Naive thymus-derived CD4-positive, alpha-beta T cell (primary cell): ENCODE measurements around the gene NCOA4. TPM values are rescaled to one million over a fixed set of nuclear protein-coding genes. Genes with fewer than 3 reads are reported as not detected.
A peak's percentile ranks its signal among the peaks of the same experiment; 100 is the strongest.
"Not testable (repeated sequence)": the region's sequence is repeated elsewhere in the genome, so short reads cannot be mapped to it uniquely, and the experiment has no call there.

Source experiments
- ATAC-seq: fragments of 150-1000 bp; cut with Tn5 transposase; 2 replicates; pipeline ENCODE4 v1.10.0; 2021; ENCODE audit warnings: mild to moderate bottlenecking, moderate library complexity
- CTCF ChIA-PET: fragments of 350-600 bp; sonication (Branson Sonifier 250); formaldehyde crosslinking; loops from one replicate; lab custom pipeline; 2021; ENCODE audit warnings: antibody characterized with exemption; lab: Charles Lee
- POLR2A ChIA-PET: fragments of 350-600 bp; sonication (Branson Sonifier 250); formaldehyde crosslinking; loops from one replicate; lab custom pipeline; 2021; ENCODE audit warnings: antibody characterized with exemption, inconsistent platforms; lab: Charles Lee
- DNase-seq, 9 donors: peaks; one replicate each; pipeline versions ENCODE4 v3.0.0 to v3.0.0-alpha.2; 2020 to 2022; ENCODE audit warnings: mixed read lengths in 1 of 9
- H3K27ac ChIP-seq: one replicate; pipeline ENCODE4 v1.7.0; 2013; ENCODE audit warnings: mild to moderate bottlenecking, low read depth, low read length, moderate library complexity
- H3K27me3 ChIP-seq, 2 donors: one replicate each; pipeline ENCODE4 v1.7.0; 2013; ENCODE audit warnings: low read length in 2 of 2, mild to moderate bottlenecking in 2 of 2, moderate library complexity in 2 of 2; ENCODE audit not compliant: control insufficient read depth in 2 of 2, insufficient read depth in 2 of 2
- H3K36me3 ChIP-seq, 3 experiments: 1 replicate in 2 of 3; 2 replicates in 1 of 3; pipeline ENCODE4 v1.7.0; 2013; ENCODE audit warnings: low read length in 3 of 3, mild to moderate bottlenecking in 3 of 3, moderate library complexity in 1 of 3; ENCODE audit not compliant: insufficient read depth in 3 of 3, control insufficient read depth in 2 of 3
- H3K4me1 ChIP-seq, 2 donors: one replicate each; pipeline ENCODE4 v1.7.0; 2013; ENCODE audit warnings: low read length in 2 of 2, mild to moderate bottlenecking in 2 of 2, moderate library complexity in 1 of 2; ENCODE audit not compliant: control insufficient read depth in 2 of 2, insufficient read depth in 2 of 2
- H3K4me3 ChIP-seq: 2 replicates; pipeline ENCODE4 v1.7.0; 2013; ENCODE audit warnings: mild to moderate bottlenecking, low read length
- H3K9me3 ChIP-seq, 3 experiments: 1 replicate in 2 of 3; 2 replicates in 1 of 3; pipeline ENCODE4 v1.7.0; 2013; ENCODE audit warnings: low read length in 3 of 3; ENCODE audit not compliant: control insufficient read depth in 2 of 3
- H3K27ac Mint-ChIP-seq, 9 donors: one replicate each; pipeline ENCODE4 v1.8.0; 2020 to 2022; ENCODE audit warnings: mixed read lengths in 9 of 9, mild to moderate bottlenecking in 8 of 9, moderate library complexity in 5 of 9, inconsistent platforms in 2 of 9
- H3K27me3 Mint-ChIP-seq, 5 donors: one replicate each; pipeline ENCODE4 v1.8.0; 2021 to 2022; ENCODE audit warnings: mixed read lengths in 5 of 5, mild to moderate bottlenecking in 1 of 5
- H3K36me3 Mint-ChIP-seq, 5 donors: one replicate each; pipeline ENCODE4 v1.8.0; 2020 to 2022; ENCODE audit warnings: mixed read lengths in 5 of 5, mild to moderate bottlenecking in 3 of 5, inconsistent platforms in 1 of 5
- H3K4me1 Mint-ChIP-seq, 7 donors: one replicate each; pipeline ENCODE4 v1.8.0; 2020 to 2022; ENCODE audit warnings: mixed read lengths in 7 of 7, mild to moderate bottlenecking in 3 of 7, inconsistent platforms in 1 of 7
- H3K4me3 Mint-ChIP-seq, 10 donors: one replicate each; pipeline ENCODE4 v1.8.0; 2020 to 2022; ENCODE audit warnings: mild to moderate bottlenecking in 10 of 10, mixed read lengths in 10 of 10, moderate library complexity in 6 of 10, inconsistent platforms in 2 of 10
- H3K9me3 Mint-ChIP-seq, 11 donors: one replicate each; pipeline ENCODE4 v1.8.0; 2020 to 2022; ENCODE audit warnings: mixed read lengths in 11 of 11, mild to moderate bottlenecking in 4 of 11, inconsistent platforms in 1 of 11, moderate library complexity in 1 of 11
- intact Hi-C, 2 donors: fragments of 100-400 bp; cut with micrococcal nuclease; formaldehyde crosslinking; loops; one replicate each; pipeline ENCODE4 v1.15.1; 2023
- polyA plus RNA-seq, 2 donors: library from polyadenylated mRNA; unstranded; fragments of 300-500 nt; fragmentation: Illumina TruSeq; gene quantifications; one replicate each; pipeline ENCODE4 v1.2.3, GENCODE V29; 2021
- total RNA-seq, 6 experiments: library from RNA in 5 of 6; stranded (reverse) in 5 of 6; gene quantifications; 1 replicate in 5 of 6; 2 replicates in 1 of 6; pipeline ENCODE4 v1.2.3 and lab custom pipeline; 2021 to 2026

Gene NCOA4
- total and polyA plus RNA-seq, 7 experiments from 2014 or later = 54.6 to 181 (median 106) TPM

DNA sequence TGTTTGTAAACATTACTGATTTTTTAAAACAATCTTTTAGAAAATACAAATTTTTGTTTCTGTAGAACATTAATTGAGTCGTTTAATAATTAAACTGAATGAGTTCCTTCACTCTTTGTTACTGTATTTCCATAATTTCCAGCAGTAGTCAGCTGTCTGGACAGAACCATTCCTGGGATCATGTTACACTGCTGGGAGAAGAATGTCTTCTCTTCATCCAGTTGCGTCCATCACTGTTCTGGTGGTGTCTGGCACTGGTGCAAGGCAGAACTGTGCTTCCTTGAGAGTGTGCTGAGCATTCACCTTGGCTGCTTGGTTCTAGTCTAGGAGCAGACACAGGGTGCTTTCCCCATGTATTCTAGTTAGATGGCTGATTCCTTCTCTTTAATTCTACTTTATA lies 46.0 kb downstream of the NCOA4 start:
- H3K9me3 ChIP-seq, H3K27ac Mint-ChIP-seq, H3K4me1 ChIP-seq, intact Hi-C loops, H3K9me3 Mint-ChIP-seq, POLR2A ChIA-PET, H3K36me3 ChIP-seq, H3K27me3 ChIP-seq, CTCF ChIA-PET, ATAC-seq, DNase-seq, H3K4me3 Mint-ChIP-seq, H3K4me3 ChIP-seq, H3K27ac ChIP-seq, H3K27me3 Mint-ChIP-seq: not testable (repeated sequence)
- H3K36me3 Mint-ChIP-seq = peaks cover 0 to 14% (median 3%) of the 10 kb centered on the region in 5 donors
- H3K4me1 Mint-ChIP-seq = peaks cover 0 to 10% (median 6%) of the 10 kb centered on the region in 7 donors

GRCh38 chr10:45983538-45984186 lies 46.8 kb downstream of the NCOA4 start:
- H3K27ac ChIP-seq, H3K4me1 ChIP-seq, H3K4me3 ChIP-seq, H3K4me3 Mint-ChIP-seq, H3K9me3 ChIP-seq, POLR2A ChIA-PET, H3K27ac Mint-ChIP-seq, H3K27me3 ChIP-seq, H3K9me3 Mint-ChIP-seq, H3K36me3 ChIP-seq, H3K27me3 Mint-ChIP-seq: not testable (repeated sequence)
- intact Hi-C loops = loop anchor here (1.0 to 2.0 kb wide), 2 partner anchors 45 kb away; no protein-coding TSS in a partner anchor
- H3K4me1 Mint-ChIP-seq = peaks cover 0 to 14% (median 6%) of the 10 kb centered on the region in 7 donors
- DNase-seq (peak in 8 of 9 donors; percentile 27 to 62 (median 48)), ATAC-seq (peak; percentile 90)
- CTCF ChIA-PET = interaction anchor here (1.9 kb wide), 1 partner anchor 46 kb away, joined by 7 read pairs; no protein-coding TSS in a partner anchor
- H3K36me3 Mint-ChIP-seq = peaks cover 0 to 14% (median 3%) of the 10 kb centered on the region in 5 donors

DNA sequence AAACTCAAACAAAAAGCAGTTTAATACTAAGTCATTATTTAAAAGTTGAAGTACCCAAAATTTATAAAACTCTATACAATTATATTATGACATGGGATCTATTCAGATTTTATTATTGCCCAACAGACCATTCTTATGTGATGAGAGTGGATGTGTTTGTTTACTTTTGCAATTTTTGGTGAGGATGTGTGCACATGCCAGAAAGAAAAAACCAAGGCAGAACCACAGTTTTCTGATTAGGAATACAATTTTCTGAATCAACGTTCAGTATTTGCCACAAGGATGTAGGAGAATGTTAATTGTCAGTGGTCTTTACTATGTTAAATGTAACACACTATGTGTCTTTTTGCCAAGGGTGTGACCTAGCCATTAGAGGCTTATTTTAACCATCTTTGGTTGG lies 49.1 kb downstream of the NCOA4 start:
- peaks cover 0 to 12% (median 6%) of the 10 kb centered on the region in 7 donors for H3K4me1 Mint-ChIP-seq
- H3K27me3 Mint-ChIP-seq, ATAC-seq, H3K27ac Mint-ChIP-seq, CTCF ChIA-PET, H3K27ac ChIP-seq, H3K9me3 ChIP-seq, H3K27me3 ChIP-seq, H3K4me3 ChIP-seq, H3K36me3 ChIP-seq, DNase-seq, intact Hi-C loops, POLR2A ChIA-PET, H3K4me1 ChIP-seq, H3K4me3 Mint-ChIP-seq, H3K9me3 Mint-ChIP-seq: not testable (repeated sequence)
- peaks cover 0 to 11% (median 2%) of the 10 kb centered on the region in 5 donors for H3K36me3 Mint-ChIP-seq

GRCh38 chr10:45978554-45978953 lies 51.9 kb downstream of the NCOA4 start:
- H3K9me3 Mint-ChIP-seq, H3K4me3 Mint-ChIP-seq, H3K36me3 Mint-ChIP-seq, H3K4me1 ChIP-seq, POLR2A ChIA-PET, H3K9me3 ChIP-seq, DNase-seq, H3K27ac Mint-ChIP-seq, H3K27me3 ChIP-seq, H3K27ac ChIP-seq, CTCF ChIA-PET, H3K4me3 ChIP-seq, H3K36me3 ChIP-seq, ATAC-seq, H3K27me3 Mint-ChIP-seq: not testable (repeated sequence)
- H3K4me1 Mint-ChIP-seq = peaks cover 8 to 22% (median 21%) of the 10 kb centered on the region in 7 donors
- intact Hi-C loops = loop anchor here in 1 of 2 donors (10.0 kb wide), 1 partner anchor 384 kb away; no protein-coding TSS in a partner anchor

DNA sequence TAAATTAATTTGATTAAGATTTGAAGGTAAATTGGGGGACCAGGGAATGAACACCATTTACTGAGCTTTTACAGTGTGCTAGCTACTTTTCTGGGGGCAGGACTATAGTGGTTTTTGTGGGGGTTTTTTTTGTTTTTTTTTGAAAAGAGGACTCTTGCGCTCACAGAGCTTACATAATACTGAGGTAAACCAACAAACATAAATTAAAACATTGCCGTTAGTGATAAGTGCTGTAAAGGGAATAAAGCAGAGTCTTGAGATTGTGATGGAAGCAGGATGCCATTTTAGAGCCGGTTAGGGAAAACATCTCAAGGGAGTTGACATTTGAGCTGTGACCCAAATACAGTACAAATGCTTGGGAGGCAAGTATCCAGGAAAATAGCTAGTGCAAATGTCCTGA lies 56.4 kb downstream of the NCOA4 start:
- H3K4me1 ChIP-seq = peaks cover 0 to 13% of the 10 kb centered on the region in 2 donors
- ATAC-seq, H3K9me3 ChIP-seq, CTCF ChIA-PET, H3K36me3 ChIP-seq, POLR2A ChIA-PET, H3K27ac ChIP-seq, H3K27me3 ChIP-seq, H3K36me3 Mint-ChIP-seq, DNase-seq, H3K27me3 Mint-ChIP-seq, H3K4me3 ChIP-seq, H3K9me3 Mint-ChIP-seq: not testable (repeated sequence)
- intact Hi-C loops = loop anchor here in 1 of 2 donors (5.0 to 10.0 kb wide), 2 partner anchors 302 to 379 kb away; partner anchors contain the start of gene ZFAND4
- Mint-ChIP-seq H3K27ac (peak overlapping the region in 6 of 9 donors; percentile 23 to 92 (median 69)), H3K4me3 (peak overlapping the region; percentile 4 to 100 (median 97)), H3K4me1 (peaks cover 27 to 56% (median 42%) of the 10 kb centered on the region in 7 donors)

DNA sequence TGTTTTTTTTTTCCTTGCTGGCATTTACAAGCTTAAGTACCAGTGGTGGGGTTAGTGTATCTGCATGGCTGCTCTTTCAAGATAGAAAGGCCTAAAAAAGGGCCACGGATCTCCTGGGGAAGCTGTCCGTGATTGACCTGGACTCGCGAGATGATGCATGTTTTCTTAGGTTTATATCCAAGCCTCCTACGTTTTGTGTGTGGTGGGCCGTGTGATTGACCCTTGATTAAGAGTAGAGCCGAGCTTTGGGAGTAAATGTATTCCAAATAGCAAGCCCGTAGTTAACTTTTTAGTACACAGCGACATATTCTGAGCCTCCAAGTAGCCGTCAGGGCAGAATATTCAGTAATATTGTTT lies 57.6 kb downstream of the NCOA4 start:
- intact Hi-C loops = loop anchor here (1.0 to 10.0 kb wide), 4 partner anchors 58 to 378 kb away; partner anchors contain the start of genes NCOA4 (in 2 of the 2) and ZFAND4 (in 1 of the 2)
- not testable (repeated sequence) for H3K27me3 Mint-ChIP-seq, ATAC-seq

More for the DNA sequence above, 57.6 kb downstream of the NCOA4 start:
- peak overlapping the region; percentile 90 to 98 (median 93) for H3K27ac Mint-ChIP-seq
- peak overlapping the region; percentile 97 to 100 (median 99) for H3K4me3 Mint-ChIP-seq
- POLR2A ChIA-PET, H3K36me3 Mint-ChIP-seq, H3K9me3 ChIP-seq, H3K9me3 Mint-ChIP-seq, CTCF ChIA-PET, H3K36me3 ChIP-seq, H3K27me3 ChIP-seq: not testable (repeated sequence)
- Histone ChIP-seq H3K4me3 (peak overlapping the region; percentile 86), H3K27ac (peak overlapping the region; percentile 75), H3K4me1 (peaks cover 0 to 13% of the 10 kb centered on the region in 2 donors)
- peaks cover 27 to 65% (median 47%) of the 10 kb centered on the region in 7 donors for H3K4me1 Mint-ChIP-seq
- peak in 1 of 9 donors; percentile 1 for DNase-seq
